Sigmoid colon (tissue), 4 donors: ENCODE measurements around the gene TSPAN13.

ENCODE experiments used
- CTCF ChIP-seq, 4 experiments: fragments of 450-650 bp in 3 of 4; fragments of 200-600 bp in 1 of 4; IDR thresholded peaks; one replicate each; pipeline ENCODE4 v1.5.1; 2016 to 2019; ENCODE audit warnings: antibody characterized with exemption in 4 of 4, mild to moderate bottlenecking in 3 of 4, moderate library complexity in 2 of 4
- EP300 ChIP-seq, 4 donors: sonication (generic); formaldehyde crosslinking; IDR thresholded peaks; one replicate each; pipeline ENCODE4 v1.6.1; 2017; ENCODE audit warnings: antibody characterized with exemption in 4 of 4
- POLR2A ChIP-seq, 2 donors: fragments of 450-650 bp; IDR thresholded peaks; one replicate each; pipeline ENCODE4 v1.6.1; 2016; ENCODE audit warnings: antibody characterized with exemption in 2 of 2, mild to moderate bottlenecking in 2 of 2, moderate library complexity in 2 of 2
- POLR2AphosphoS5 ChIP-seq, 4 donors: sonication (generic); formaldehyde crosslinking; IDR thresholded peaks; one replicate each; pipeline ENCODE4 v1.6.1; 2017; ENCODE audit warnings: antibody characterized with exemption in 4 of 4

GRCh38 chr7:16803881-16804673 lies 50.5 kb downstream of the TSPAN13 start:
- TF ChIP-seq POLR2A (IDR thresholded peaks at IDR 0.05) (no peak), CTCF (IDR thresholded peaks at IDR 0.05) (no peak), POLR2AphosphoS5 (IDR thresholded peaks at IDR 0.05) (no peak), EP300 (IDR thresholded peaks at IDR 0.05) (no peak)
